LoVo (cell line): Measurements from ENCODE around the gene MEIOSIN.

Experiments
- DNase-seq: peaks from one replicate; pipeline ENCODE4 v3.0.0-alpha.2; 2016; ENCODE audit warnings: low spot score

Gene MEIOSIN

DNA sequence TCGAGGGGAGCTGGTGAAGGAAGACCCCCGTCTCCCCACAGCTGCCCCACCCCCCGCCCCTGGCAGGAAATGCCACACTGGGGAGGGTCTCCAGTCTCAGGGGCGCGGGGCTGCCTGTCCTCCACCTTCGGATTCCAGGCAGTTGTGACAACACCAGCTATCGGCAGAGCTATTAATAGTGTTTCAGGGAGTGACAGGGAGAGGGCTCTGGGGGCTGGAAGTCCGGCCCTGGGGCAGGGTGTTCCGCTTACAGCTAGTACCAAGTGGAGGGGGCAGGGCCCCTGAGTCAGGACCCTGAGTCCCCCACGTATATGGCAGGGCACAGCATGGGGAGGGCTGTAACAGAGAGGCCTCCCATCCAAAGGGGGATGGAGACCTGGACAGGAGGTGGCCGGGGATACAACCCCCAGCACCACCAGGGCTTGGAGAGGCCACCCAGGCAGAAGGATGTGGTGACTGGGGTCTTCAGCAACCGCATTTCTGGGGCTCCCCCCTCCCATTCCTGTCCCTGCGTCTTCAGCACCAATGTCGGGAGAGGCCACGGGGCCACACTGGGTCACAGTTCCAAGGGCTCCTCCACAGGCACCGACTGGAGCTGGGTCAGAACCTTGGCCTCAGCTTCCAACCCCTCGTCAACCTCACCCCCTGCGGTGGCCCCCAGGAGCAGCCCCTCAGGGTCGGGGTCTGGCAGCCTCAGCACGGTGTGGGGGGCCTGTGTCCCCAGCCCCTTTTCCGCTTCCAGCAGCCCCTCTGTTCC lies 31.9 kb downstream of the MEIOSIN start:
- no peak for DNase-seq

DNA sequence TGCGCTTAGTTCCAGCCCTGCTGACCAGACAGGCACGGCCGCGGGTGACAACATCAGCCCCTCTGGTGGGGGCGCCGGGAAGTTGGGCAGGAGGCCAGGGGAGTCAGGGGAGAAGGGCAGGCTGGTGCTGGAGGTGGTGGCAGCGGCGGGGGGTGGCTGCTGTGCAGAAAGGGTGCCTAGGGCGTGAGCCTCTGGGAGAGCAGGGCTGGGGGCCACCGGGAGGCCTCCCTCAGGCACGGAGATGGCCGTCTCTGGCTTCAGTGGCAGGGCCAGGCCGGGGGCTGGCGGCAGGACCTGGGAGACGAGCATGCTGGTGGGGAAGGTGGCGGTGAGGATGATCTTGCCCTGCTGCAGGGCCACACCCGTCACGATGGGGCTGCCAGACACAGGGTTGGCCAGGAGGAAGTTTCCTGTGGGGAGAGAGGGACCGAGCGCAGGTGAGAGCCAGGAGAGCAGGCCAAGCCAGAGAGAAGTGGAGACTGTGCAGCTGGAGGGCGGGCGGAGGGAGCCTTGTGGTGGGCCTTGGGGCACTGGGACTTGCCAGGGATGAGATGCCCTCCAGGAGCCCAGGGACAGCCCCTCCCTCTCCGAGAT lies 32.6 kb downstream of the MEIOSIN start:
- no peak for DNase-seq

DNA sequence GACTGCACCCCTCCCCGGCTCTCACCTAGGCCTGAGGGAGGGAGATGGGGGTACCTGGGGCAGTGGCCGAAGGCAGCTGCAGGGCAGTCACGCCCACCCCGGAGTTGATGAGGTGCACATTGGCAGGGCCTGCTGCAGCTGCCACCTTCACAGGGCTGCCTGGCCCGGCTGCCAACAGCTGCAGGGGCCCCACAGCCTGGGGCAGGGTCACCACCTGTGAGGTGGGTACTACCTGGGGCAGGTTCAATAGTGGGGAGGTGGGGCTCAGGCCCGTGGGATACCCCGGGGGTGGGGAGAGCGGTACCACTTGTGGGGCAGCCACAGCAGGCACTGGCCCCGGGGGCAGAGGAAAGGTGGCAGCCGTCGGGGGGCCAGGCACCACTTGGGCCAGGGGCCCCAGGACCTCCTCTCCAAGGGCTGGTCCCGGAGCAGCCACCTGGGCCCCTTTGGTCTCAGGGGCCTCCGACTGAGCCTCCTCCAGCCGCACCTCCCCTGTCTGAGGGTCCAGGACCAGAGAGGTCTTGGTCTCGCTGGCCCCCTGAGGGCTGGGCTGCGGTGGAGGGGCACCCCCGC lies 33.1 kb downstream of the MEIOSIN start:
- no peak for DNase-seq

DNA sequence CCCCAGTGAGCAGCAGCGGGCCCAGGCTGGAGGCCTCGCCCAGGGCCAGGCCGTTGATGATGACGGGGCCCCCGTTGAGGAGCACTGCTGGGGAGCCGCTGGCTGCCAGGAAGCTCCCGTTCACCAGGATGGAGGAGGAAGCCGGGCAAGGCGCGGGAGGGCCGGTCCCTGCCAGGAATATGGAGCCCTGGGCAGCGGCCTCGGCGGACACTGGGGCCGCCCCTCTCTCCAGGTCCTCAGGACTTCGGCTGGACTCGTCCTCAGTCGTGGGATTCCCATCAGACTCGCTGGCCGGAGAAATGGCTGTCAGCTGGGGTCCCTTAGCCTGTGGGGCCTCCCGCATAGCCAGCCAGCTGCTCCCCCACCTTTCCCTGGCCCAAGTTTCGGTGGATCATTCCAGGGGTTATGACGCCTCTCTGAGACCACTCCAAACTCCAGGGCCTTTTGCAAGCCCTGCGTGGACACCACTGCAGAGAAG lies 33.7 kb downstream of the MEIOSIN start:
- DNase-seq: no peak

DNA sequence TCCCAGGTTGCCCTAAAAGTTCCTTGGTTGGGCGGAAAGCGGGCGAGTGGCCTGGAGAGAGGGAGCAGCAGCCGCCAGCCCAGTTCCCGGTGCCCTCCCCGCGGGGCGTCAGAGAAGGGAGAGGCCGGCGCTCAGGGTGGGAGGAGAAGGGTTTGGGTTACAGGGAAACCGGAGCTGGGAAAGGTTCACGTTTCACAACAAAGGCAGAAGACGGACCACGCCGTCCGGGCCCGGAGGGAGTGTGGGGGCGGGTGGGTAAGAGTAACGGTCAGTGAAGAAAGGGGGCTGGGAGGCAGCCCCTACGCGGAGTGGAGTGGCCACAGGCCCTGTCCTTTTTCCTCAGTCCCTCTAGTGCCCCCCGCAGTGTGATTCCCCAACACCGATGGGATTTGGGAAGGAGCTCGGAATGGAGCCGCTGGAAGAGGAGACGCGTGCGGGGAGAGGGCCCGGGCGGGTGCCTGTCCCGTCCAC lies 34.2 kb downstream of the MEIOSIN start:
- peak; percentile 44 for DNase-seq

DNA sequence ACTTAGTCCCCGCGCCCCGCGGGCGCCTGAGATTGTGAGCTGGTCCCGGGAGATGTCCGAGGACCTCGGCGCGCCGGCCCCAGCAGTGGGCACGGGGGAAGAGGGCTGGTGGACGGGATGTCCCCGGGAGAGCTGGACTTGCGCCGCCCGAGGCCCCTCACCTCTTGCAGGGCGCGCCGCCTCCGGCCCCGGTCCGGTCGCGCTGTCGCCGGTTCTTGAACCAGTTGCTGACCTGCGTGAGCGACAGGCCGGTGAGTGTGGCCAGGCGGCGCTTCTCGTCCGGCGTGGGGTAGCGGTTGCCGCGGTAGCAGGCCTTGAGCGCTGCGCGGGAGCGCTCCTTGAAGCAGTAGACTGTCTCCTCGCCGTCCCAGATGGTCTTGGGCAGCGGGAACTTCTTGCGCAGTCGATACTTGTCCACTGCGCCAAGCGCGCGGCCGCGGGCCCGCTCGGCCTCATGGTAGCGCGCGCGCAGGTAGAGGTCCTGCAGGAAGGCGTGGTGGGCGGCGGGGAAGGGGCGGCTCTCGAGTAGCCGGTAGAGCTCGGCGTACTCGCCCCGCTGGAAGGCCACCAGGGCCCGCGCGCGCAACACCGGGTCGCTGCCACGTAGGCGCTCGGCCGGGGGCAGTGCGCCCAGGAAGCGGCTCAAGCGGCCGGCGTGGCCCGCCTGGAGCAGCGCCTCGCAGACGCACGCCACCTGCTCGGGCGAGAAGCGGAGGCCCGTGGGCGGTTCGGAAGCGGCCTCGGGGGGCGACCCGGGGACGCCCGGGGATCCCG lies 34.8 kb downstream of the MEIOSIN start:
- DNase-seq: peak; percentile 37

DNA sequence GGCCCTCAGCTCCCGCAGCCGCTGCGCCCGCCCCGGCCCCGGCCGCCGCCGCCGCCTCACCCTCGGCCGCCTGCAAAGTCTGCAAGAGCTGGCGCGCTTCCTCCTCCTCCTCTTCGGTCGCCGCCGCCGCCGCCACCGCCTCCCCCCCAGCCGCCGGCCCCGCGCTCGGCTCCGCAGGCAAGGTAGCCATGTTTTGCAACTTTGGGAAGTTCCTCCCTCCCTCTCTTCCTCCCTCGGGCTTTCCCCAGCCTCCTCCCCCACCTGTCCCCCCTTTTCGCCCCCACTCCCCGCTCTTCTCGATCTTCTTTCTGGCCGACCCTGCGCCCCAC lies 35.4 kb downstream of the MEIOSIN start:
- DNase-seq: peak; percentile 36

DNA sequence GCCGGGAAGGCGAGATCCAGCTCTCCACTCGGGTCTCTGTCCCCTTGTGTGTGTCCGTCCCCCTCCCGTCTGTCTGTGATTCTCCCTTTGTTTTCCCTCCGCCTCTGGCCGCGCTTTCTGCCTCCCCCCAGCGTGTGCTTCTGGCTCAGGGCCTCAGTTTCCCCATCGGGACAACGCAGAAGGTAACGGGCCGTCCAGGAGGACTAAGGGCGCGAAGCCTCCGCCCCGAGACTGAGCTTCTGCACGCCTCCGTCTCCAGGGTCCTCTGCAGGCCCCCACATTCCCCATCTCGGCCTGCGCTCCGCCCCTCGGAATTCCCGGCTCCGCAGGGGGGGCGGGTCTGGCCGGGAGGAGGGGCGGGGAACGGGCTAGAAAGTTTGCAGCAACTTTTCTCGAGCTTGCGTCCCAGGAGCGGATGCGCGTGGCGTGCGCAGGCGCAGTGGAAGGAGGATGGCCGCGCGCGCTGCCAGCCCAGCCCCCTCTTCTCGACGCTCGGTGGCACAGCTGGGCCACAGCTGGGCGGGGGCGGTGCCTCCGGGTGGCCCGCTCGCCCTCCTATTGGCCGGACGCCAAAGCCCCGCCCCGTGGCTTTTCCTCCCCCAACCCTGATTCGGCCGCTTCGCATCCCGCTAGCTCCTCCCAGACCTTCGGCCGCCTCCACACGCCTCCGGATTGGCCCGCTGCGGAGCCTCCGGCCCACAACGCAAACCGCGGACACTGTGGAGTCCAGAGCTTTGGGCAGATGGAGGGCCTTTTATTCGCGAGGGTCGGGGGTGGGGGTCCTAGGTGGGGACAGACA lies 35.9 kb downstream of the MEIOSIN start, which contains the start of gene SIX5:
Gene SIX5, minus strand, starts transcription at position 269 of the 799 bp plus-strand sequence. CDS start 408 bp downstream, outside the sequence.
- peak; percentile 98 for DNase-seq

DNA sequence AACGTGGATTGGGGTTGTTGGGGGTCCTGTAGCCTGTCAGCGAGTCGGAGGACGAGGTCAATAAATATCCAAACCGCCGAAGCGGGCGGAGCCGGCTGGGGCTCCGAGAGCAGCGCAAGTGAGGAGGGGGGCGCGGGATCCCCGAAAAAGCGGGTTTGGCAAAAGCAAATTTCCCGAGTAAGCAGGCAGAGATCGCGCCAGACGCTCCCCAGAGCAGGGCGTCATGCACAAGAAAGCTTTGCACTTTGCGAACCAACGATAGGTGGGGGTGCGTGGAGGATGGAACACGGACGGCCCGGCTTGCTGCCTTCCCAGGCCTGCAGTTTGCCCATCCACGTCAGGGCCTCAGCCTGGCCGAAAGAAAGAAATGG lies 36.6 kb downstream of the MEIOSIN start:
- DNase-seq: peak; percentile 19

DNA sequence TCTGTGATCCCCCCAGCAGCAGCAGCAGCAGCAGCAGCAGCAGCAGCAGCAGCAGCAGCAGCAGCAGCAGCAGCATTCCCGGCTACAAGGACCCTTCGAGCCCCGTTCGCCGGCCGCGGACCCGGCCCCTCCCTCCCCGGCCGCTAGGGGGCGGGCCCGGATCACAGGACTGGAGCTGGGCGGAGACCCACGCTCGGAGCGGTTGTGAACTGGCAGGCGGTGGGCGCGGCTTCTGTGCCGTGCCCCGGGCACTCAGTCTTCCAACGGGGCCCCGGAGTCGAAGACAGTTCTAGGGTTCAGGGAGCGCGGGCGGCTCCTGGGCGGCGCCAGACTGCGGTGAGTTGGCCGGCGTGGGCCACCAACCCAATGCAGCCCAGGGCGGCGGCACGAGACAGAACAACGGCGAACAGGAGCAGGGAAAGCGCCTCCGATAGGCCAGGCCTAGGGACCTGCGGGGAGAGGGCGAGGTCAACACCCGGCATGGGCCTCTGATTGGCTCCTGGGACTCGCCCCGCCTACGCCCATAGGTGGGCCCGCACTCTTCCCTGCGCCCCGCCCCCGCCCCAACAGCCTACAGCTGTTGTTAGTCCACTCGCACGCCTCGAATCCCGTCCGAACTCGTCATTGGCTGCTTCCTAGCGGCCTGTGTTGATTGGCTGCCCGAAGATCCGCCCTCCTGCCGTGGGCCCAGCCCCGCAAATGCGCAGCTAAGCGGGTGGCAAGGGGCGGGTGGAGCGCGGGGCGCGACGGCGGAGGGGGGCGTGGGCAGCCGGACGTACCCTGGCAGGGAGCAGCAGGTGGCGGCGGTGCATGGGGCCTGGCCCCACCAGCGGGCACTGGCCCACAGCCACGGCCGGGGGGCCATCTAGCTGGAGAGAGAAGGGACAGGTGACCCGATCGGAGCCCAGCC lies 37.2 kb downstream of the MEIOSIN start:
- DNase-seq: peak; percentile 89

DNA sequence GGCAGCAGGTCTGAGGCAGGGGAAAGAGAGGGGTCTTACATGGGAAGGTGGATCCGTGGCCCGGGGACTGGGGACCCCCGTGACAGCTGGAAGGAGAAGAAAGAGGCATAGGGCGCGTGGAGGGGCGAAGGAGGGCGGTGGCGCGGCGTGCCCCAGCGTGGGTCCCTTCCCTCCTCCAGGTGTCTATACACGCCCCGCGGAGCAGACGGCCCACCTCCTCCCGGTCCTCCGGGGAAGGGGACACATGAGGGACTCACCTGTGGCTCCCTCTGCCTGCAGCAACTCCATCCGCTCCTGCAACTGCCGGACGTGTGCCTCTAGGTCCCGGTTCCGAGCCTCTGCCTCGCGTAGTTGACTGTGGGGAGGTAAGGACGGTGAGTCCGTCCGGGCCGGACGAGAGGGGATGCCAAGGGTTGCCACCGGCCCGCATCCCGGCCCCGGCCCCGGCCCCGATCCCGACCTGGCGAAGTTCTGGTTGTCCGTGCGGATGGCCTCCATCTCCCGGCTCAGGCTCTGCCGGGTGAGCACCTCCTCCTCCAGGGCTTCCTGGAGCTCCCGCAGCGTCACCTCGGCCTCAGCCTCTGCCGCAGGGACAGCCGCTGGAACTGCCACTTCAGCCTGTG lies 38.2 kb downstream of the MEIOSIN start:
- no peak for DNase-seq

DNA sequence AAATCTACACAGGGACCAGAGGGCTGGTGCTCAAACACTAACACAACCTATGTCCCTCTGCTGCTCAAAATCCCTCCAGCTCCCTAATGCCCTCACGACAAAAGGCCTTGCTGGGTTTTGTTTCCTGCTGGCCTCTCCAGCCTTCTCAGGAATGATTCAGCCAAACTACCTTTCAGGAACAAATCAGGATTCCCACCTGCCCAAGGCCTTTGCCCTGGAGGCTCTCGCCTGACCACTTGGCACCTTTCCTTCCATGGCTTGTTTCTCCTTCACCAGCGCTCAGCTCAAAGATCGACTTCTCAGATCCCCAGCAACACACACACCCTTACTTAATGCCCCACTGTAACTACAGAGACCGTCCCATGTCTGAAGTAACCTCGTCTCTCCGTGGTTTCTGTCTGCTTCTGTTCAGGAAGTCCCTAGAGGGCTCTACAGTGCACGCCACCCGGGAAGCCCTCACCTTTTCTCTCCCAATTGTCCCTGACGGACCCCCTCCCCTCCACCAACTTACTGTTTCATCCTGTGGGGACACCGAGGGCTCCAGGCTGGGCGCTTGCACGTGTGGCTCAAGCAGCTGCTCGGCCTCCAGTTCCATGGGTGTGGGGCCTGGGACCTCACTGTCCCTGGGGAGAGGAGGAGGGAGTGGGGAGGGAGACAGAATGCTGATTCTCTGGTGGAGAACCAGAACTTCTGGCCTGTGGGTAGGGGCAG lies 39.0 kb downstream of the MEIOSIN start:
- no peak for DNase-seq

DNA sequence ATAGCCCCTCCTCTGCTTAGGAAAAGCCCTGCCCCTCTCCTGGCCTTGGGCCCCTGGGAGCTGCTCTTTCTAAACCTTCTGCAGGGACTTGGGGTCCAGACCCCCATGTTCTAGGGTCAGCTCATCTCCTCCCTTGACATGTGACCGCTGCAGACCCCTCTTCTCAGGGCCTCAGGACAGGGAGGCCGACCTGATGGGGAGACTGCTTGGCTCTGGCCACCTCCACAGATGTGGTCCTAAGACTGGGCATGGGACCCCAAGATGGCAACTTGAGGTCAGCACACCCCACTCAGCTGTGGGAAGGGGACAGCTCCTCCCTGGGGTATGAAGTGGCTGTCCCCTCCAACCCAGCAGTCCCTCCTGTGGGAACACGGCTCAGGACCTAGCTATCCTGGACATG lies 39.7 kb downstream of the MEIOSIN start:
- DNase-seq: no peak

DNA sequence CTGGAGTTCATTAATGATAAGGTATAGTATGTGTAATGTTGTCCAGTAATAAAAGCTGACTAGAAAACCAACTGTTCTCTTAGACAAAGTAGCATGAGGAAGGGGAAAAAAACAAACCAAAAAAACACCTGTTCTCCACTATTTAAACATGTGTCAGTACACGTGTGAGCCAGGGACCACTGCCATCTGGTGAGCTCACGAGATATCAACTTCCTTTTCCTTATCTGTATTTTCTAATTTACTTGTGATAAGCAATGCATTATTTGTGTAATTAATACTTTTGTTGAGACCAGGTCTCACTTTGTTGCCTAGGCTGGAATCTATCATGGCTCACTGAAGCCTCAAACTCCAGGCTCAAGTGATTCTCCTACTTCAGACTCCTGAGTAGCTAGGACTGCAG lies 40.1 kb downstream of the MEIOSIN start:
- DNase-seq: no peak

DNA sequence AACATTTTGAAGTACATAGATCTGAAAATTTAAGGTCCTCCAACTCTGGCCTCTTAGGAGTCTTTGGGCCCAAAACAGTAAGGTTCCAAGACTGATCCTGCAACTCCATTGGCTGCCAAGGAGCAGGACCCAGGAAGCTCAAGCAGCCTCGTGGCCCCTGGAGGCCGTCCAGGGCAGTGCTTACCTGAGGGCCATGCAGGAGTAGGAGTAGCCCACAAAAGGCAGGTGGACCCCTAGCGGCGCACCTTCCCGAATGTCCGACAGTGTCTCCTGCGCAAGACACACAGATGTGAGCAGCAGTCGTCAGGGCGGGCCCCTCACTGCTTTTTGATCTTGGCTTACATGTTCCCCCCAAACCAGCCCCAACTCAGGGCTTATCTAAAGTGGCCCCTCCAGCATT lies 41.5 kb downstream of the MEIOSIN start:
- DNase-seq: no peak

DNA sequence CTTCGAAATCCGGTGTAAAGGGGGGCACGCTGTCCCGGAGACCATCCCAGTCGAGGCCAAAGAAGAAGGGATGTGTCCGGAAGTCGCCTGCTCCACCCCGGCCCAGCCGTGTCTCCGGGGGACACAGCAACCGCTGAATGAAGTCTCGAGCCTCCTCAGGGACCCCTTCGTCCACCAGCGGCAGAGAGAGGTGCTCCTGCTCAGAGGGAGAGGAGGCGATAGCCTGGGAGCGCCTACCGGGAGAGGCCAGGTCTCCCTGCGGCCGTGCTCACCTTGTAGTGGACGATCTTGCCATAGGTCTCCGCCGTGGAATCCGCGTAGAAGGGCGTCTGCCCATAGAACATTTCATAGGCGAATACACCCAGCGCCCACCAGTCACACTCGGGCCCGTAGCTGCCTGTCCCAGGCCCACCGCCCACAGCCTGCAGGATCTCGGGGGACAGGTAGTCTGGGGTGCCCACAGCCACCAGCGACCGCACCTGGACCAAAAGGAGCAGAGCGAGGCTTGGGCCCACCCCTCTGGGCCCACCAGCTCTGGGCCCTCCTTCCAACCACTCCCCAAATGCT lies 44.2 kb downstream of the MEIOSIN start:
- DNase-seq: no peak

DNA sequence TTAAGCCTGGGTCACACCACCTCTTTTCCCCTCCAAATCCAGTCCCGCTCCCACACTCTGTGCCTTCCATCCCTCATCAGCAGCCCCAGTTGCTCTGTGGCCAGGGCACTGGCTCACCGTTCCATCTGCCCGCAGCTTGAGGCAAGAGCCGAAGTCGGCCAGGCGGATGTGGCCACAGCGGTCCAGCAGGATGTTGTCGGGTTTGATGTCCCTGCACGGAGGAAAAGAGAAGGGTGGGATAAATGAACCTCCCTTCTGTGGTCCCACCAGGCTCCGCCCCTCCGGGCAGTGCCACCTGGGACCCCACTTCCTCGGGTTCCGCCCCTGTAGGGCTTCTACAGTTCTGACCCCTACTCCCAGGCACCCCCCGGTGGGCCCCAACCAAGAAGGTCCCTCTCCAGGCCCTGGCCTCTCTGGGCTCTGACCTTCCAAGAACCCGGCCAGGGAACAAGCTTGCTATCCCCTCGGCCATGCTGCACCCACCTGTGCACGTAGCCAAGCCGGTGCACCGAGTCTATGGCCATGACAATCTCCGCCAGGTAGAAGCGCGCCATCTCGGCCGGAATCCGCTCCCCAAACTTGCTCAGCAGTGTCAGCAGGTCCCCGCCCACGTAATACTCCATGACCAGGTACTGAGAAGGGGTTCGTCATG lies 44.9 kb downstream of the MEIOSIN start:
- no peak for DNase-seq
